Measurements from ENCODE around the gene DNAJC17. TPM values are rescaled to one million over a fixed set of nuclear protein-coding genes. Genes with fewer than 3 reads are reported as not detected.

Gene DNAJC17
- total RNA-seq, 1 experiment from 2014 or later = 53.3 TPM

DNA sequence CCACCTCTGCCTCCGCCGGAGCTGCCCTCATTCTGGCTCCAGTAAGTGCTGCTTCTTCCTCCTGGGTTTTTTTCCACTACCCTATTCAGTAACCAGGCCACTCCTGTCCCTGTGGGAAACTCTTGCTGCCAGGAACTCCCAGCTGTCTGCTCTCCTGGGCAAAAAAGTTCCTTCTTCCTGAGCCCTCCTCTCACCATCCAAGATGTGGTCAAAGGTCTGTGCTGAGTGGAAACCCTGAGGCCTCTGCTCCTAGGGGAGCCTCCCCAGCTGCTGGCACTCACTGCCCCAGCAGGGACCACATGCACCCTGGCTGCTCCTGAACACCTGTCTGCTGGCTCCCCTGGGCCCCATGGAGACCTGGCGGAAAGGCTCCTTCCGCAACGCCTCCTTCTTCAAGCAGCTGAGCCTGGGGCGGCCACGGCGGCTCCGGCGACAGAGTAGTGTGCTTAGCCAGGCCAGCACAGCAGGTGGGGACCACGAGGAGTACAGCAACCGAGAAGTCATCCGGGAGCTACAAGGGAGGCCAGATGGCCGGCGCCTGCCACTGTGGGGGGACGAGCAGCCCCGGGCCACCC lies 37.0 kb downstream of the DNAJC17 start:
- no peaks in the 10 kb centered on the region for H3K9me2 ChIP-seq (replicated peaks; ENCODE audit: low read length)
- intact Hi-C loops (cut with micrococcal nuclease) = no loop called here
- no peak for DNase-seq
- ATAC-seq = no peak; the same call in none of the 2 replicates
- H3K4me1 ChIP-seq (ENCODE audit: insufficient read depth, low read length) = peaks cover 39% of the 10 kb centered on the region
- H4K20me1 ChIP-seq (ENCODE audit: low read length) = no peaks in the 10 kb centered on the region
- H2AFZ ChIP-seq (ENCODE audit: low read length) = peak overlapping the region; percentile 53; the same call in 1 of the 2 replicates
- no peaks in the 10 kb centered on the region for H3K9me3 ChIP-seq (ENCODE audit: low read length)
- no peaks in the 10 kb centered on the region for H3F3A ChIP-seq (ENCODE audit: low read length, unreplicated experiment)
- peak overlapping the region; percentile 18 for H3K9ac ChIP-seq (ENCODE audit: low read length)
- H3K27ac ChIP-seq (ENCODE audit: low read length) = peak overlapping the region; percentile 77
- peak overlapping the region; percentile 73 for H3K4me2 ChIP-seq (ENCODE audit: low read length)
- ChIA-PET CTCF (interaction anchor here (0.6 to 1.4 kb wide), 2 partner anchors 20 to 23 kb away, joined by 3 to 9 read pairs; no protein-coding TSS in a partner anchor), POLR2A (ENCODE audit: unreplicated experiment) (no interaction called here)
- TSS peak; percentile 27 for BruUV-seq (replicated peaks)
- peaks cover 9% of the 10 kb centered on the region; the same call in 1 of the 2 replicates for H3K36me3 ChIP-seq (ENCODE audit: low read depth, low read length)
- H3K4me3 ChIP-seq (ENCODE audit: low read length) = peak overlapping the region; percentile 33; the same call in 1 of the 2 replicates
- TF ChIP-seq EZH2 (IDR thresholded peaks at IDR 0.05; ENCODE audit: low read length, unreplicated experiment) (no peak), EZH2phosphoT487 (IDR thresholded peaks at IDR 0.05; ENCODE audit: borderline replicate concordance, low read length) (no peak)
- TF ChIP-seq, protein P1, sequence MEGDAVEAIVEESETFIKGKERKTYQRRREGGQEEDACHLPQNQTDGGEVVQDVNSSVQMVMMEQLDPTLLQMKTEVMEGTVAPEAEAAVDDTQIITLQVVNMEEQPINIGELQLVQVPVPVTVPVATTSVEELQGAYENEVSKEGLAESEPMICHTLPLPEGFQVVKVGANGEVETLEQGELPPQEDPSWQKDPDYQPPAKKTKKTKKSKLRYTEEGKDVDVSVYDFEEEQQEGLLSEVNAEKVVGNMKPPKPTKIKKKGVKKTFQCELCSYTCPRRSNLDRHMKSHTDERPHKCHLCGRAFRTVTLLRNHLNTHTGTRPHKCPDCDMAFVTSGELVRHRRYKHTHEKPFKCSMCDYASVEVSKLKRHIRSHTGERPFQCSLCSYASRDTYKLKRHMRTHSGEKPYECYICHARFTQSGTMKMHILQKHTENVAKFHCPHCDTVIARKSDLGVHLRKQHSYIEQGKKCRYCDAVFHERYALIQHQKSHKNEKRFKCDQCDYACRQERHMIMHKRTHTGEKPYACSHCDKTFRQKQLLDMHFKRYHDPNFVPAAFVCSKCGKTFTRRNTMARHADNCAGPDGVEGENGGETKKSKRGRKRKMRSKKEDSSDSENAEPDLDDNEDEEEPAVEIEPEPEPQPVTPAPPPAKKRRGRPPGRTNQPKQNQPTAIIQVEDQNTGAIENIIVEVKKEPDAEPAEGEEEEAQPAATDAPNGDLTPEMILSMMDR (conservative IDR thresholded peaks at IDR 0.05; ENCODE audit: low read depth, low read length) = no peak
- no peaks in the 10 kb centered on the region for H3K79me2 ChIP-seq (ENCODE audit: low read length)
- H3K27me3 ChIP-seq (ENCODE audit: low read length) = no peaks in the 10 kb centered on the region

DNA sequence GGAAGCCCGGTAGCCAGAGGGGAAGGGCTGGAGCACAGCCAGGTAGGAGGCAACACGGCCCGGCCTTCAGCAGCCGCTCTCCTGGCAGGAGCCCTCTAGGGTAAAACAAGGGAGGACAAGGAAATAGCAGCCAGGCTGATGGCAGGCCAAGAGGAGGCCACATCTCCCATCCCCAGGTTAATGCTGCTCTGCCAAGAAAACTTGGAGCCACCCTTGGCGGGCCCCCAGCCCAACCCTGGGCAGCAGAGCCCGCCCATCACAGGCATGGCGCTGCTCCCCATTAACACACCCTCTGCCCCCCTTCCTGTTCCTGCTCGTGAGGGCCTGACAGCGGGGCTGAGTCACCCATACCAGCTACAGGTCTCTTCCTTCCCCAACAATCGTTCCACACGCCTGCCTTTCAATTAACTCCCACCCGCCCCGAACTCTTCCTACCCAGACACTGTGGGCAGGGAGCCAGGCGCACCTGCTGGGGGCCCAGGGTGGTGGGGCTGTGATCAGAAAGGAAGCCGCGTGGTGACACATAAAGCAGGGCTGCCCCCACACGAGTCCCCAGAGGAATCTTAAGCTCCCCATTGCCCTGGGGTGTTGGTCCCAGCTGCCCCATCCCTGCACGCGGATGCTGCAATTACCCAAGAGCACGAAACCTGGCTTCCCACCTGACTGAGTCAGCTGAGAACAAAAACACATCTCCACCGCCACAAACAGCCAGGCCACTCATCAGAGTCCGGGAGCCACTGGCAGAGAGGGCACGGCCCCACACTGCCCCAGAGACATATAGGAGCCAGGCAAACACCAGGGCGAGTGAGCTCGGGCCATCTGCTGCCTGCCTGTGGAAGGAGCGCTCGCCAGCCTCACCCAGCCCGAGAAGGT lies 37.8 kb downstream of the DNAJC17 start, which contains the start of gene C15orf62:
Gene C15orf62, plus strand, starts transcription at position 707 of the 873 bp plus-strand sequence. CDS start 516 bp downstream, outside the sequence.
- intact Hi-C loops (cut with micrococcal nuclease) = no loop called here
- peak within 1 kb of the TSS; percentile 77 for H3K27ac ChIP-seq (ENCODE audit: low read length)
- H3K9ac ChIP-seq (ENCODE audit: low read length) = peak within 1 kb of the TSS; percentile 34
- H3K36me3 ChIP-seq (ENCODE audit: low read depth, low read length) = peaks cover 5% of the 10 kb centered on the region; the same call in 1 of the 2 replicates
- TF ChIP-seq, protein P1 (conservative IDR thresholded peaks at IDR 0.05; ENCODE audit: low read depth, low read length) = no peak
- TF ChIP-seq EZH2 (IDR thresholded peaks at IDR 0.05; ENCODE audit: low read length, unreplicated experiment) = no peak
- no peak for TF ChIP-seq EZH2phosphoT487 (IDR thresholded peaks at IDR 0.05; ENCODE audit: borderline replicate concordance, low read length)
- H2AFZ ChIP-seq (ENCODE audit: low read length) = peak within 1 kb of the TSS; percentile 53
- peak within 1 kb of the TSS; percentile 33; the same call in 1 of the 2 replicates for H3K4me3 ChIP-seq (ENCODE audit: low read length)
- no peaks in the 10 kb centered on the region for H3K9me3 ChIP-seq (ENCODE audit: low read length)
- no peaks in the 10 kb centered on the region for H3F3A ChIP-seq (ENCODE audit: low read length, unreplicated experiment)
- no peaks in the 10 kb centered on the region for H3K9me2 ChIP-seq (replicated peaks; ENCODE audit: low read length)
- no peaks in the 10 kb centered on the region for H4K20me1 ChIP-seq (ENCODE audit: low read length)
- H3K79me2 ChIP-seq (ENCODE audit: low read length) = no peaks in the 10 kb centered on the region
- POLR2A ChIA-PET (ENCODE audit: unreplicated experiment) = interaction anchor here (0.6 to 0.7 kb wide), 2 partner anchors 63 to 124 kb away, joined by 3 to 4 read pairs; no protein-coding TSS in a partner anchor
- peak within 1 kb of the TSS; percentile 73 for H3K4me2 ChIP-seq (ENCODE audit: low read length)
- no peaks in the 10 kb centered on the region for H3K27me3 ChIP-seq (ENCODE audit: low read length)
- H3K4me1 ChIP-seq (ENCODE audit: insufficient read depth, low read length) = peaks cover 46% of the 10 kb centered on the region
- CTCF ChIA-PET = interaction anchor here (1.4 kb wide), 1 partner anchor 22 kb away, joined by 9 read pairs; no protein-coding TSS in a partner anchor
- no TSS peak for BruUV-seq (replicated peaks)
- ATAC-seq (peak; percentile 77), DNase-seq (peak; percentile 84)

Measured in PC-3 (cell line).